Measurements from ENCODE around the gene SEPTIN1. TPM values are rescaled to one million over a fixed set of nuclear protein-coding genes. Genes with fewer than 3 reads are reported as not detected.

SEPTIN1 gene
- total RNA-seq, 1 experiment from 2014 or later, result 3.4 TPM

DNA sequence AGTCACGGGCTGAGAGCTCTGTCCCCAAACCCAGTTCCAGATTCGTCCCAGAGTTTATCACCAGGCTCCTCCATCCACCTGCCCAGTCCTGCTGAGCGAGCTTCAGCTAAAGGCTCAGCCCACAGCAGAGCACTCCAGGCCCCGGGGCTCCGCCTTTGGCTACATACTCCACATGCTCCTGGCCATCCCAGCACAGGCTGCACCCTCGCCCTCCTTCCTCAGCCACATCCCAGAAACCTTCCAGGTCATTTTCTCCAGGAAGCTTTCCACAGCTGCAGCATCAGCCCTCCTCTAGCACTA lies 22.5 kb downstream of the SEPTIN1 start (continued):
- TF ChIP-seq, protein P1, sequence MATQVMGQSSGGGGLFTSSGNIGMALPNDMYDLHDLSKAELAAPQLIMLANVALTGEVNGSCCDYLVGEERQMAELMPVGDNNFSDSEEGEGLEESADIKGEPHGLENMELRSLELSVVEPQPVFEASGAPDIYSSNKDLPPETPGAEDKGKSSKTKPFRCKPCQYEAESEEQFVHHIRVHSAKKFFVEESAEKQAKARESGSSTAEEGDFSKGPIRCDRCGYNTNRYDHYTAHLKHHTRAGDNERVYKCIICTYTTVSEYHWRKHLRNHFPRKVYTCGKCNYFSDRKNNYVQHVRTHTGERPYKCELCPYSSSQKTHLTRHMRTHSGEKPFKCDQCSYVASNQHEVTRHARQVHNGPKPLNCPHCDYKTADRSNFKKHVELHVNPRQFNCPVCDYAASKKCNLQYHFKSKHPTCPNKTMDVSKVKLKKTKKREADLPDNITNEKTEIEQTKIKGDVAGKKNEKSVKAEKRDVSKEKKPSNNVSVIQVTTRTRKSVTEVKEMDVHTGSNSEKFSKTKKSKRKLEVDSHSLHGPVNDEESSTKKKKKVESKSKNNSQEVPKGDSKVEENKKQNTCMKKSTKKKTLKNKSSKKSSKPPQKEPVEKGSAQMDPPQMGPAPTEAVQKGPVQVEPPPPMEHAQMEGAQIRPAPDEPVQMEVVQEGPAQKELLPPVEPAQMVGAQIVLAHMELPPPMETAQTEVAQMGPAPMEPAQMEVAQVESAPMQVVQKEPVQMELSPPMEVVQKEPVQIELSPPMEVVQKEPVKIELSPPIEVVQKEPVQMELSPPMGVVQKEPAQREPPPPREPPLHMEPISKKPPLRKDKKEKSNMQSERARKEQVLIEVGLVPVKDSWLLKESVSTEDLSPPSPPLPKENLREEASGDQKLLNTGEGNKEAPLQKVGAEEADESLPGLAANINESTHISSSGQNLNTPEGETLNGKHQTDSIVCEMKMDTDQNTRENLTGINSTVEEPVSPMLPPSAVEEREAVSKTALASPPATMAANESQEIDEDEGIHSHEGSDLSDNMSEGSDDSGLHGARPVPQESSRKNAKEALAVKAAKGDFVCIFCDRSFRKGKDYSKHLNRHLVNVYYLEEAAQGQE (IDR thresholded peaks at IDR 0.05; ENCODE audit: low read depth), result no peak
- TF ChIP-seq TCF7L2 (IDR thresholded peaks at IDR 0.05; ENCODE audit: borderline replicate concordance, extremely low read depth, insufficient read depth, insufficient read length), result no peak

DNA sequence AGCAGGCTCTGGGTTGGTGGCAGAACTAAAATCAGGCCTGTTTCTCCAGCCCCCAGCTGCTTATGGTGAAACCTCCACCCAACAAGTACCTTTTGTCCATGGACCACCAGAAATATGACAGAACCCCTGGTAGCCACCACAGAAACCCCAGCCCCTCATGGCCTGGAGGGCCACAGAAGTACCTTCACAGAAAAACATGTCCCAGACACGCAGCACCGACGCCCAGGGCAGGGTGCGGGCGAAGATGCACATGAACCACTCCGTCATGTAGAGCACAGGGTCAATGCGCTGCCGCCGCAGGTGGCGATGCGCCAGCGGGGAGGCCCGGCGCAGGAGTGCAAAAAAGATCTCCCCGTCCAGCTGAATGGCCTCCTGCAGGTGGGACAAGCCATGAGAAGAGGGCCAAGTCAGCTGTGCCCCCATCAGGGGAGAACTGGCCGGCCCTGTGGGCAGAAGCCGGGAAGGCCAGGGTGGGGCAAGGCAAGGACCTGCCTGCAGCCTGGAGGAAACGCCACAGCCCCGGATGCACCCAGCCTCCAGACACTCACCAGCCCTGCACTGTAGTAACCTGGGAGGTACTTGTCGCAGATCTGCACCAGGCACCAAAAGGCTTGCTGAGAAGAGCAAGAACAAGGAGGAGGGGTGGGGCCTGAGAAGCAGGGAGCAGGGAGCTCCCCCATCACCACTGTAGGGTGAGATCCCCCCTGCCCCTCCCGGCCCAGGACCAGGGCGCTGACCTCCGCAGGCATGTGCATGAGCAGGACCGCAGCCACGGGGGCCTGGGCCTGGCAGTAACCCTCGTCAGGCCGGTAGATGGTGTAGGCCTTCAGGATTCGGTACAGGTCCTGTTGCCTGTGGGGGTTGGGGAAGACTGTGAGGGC lies 23.1 kb downstream of the SEPTIN1 start:
- Histone ChIP-seq H3K79me2 (ENCODE audit: insufficient read depth, low read length) (peaks cover 48% of the 10 kb centered on the region), H3K4me1 (ENCODE audit: control insufficient read depth in 1 of 2, insufficient read depth in 2 of 2, low read length in 2 of 2) (peaks cover 12 to 24% of the 10 kb centered on the region in 2 experiments), H3K9me3 (ENCODE audit: control insufficient read depth in 1 of 2, insufficient read depth in 1 of 2, low read depth in 1 of 2, low read length in 2 of 2) (no peaks in the 10 kb centered on the region), H3K9ac (ENCODE audit: low read length) (no peak overlapping the region), H3K27ac (ENCODE audit: low read depth, low read length) (no peak overlapping the region), H2AFZ (ENCODE audit: low read depth, low read length, poor library complexity, severe bottlenecking) (no peak overlapping the region), H3K9me2 (ENCODE audit: insufficient read depth) (no peaks in the 10 kb centered on the region), H3K36me3 (ENCODE audit: control insufficient read depth in 1 of 2, insufficient read depth in 2 of 2, low read length in 2 of 2) (peaks cover 12 to 30% of the 10 kb centered on the region in 2 experiments; a peak in 3 of 4 replicates), H3K27me3 (ENCODE audit: insufficient read depth, low read length) (no peaks in the 10 kb centered on the region), H3K4me2 (ENCODE audit: low read length) (no peak overlapping the region), H4K20me1 (ENCODE audit: insufficient read depth) (no peaks in the 10 kb centered on the region), H3K4me3 (replicated peaks in 1 of 2; ENCODE audit: low read depth in 1 of 2, low read length in 2 of 2) (no peak overlapping the region)
- CTCF ChIA-PET, result no interaction called here
- ATAC-seq (no peak), DNase-seq (ENCODE audit: low read depth, low spot score) (no peak)
- intact Hi-C loops (cut with micrococcal nuclease), result no loop called here
- RAD21 ChIA-PET (ENCODE audit: low non-redundant PET in 1 of 2, low total read pairs in 2 of 2, uncharacterized antibody in 2 of 2, unreplicated experiment in 2 of 2), result no interaction called here
- no TSS peak for BruUV-seq (replicated peaks)
- POLR2A ChIA-PET, result no interaction called here
- TF ChIP-seq, protein P2, sequence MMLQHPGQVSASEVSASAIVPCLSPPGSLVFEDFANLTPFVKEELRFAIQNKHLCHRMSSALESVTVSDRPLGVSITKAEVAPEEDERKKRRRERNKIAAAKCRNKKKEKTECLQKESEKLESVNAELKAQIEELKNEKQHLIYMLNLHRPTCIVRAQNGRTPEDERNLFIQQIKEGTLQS (IDR thresholded peaks at IDR 0.05), result no peak
- TF ChIP-seq, protein P3, sequence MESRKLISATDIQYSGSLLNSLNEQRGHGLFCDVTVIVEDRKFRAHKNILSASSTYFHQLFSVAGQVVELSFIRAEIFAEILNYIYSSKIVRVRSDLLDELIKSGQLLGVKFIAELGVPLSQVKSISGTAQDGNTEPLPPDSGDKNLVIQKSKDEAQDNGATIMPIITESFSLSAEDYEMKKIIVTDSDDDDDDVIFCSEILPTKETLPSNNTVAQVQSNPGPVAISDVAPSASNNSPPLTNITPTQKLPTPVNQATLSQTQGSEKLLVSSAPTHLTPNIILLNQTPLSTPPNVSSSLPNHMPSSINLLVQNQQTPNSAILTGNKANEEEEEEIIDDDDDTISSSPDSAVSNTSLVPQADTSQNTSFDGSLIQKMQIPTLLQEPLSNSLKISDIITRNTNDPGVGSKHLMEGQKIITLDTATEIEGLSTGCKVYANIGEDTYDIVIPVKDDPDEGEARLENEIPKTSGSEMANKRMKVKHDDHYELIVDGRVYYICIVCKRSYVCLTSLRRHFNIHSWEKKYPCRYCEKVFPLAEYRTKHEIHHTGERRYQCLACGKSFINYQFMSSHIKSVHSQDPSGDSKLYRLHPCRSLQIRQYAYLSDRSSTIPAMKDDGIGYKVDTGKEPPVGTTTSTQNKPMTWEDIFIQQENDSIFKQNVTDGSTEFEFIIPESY (IDR thresholded peaks at IDR 0.05; ENCODE audit: extremely low read depth, insufficient replicate concordance, low read length), result no peak
- TF ChIP-seq ELF1 (IDR thresholded peaks at IDR 0.05; ENCODE audit: borderline replicate concordance, low read depth), result no peak
- TF ChIP-seq, protein P1 (IDR thresholded peaks at IDR 0.05; ENCODE audit: low read depth), result no peak
- no peak for TF ChIP-seq YY1 (IDR thresholded peaks at IDR 0.05; ENCODE audit: extremely low read depth, insufficient replicate concordance, low read depth, low read length)
- no peak for TF ChIP-seq EZH2 (IDR thresholded peaks at IDR 0.05)
- no peak for TF ChIP-seq CBX3 (IDR thresholded peaks at IDR 0.05; ENCODE audit: low read depth)
- TF ChIP-seq ZFX (IDR thresholded peaks at IDR 0.05), result no peak
- TF ChIP-seq SIN3A (IDR thresholded peaks at IDR 0.05; ENCODE audit: low read depth), result no peak
- no peak for TF ChIP-seq RAD21 (IDR thresholded peaks at IDR 0.05; ENCODE audit: low read depth)
- TF ChIP-seq CEBPB (IDR thresholded peaks at IDR 0.05; ENCODE audit: low read depth), result no peak

Measured in HCT116 (cell line).